GM04503 (cell line): ENCODE results near the gene WBP1L.

Experiments
- DNase-seq: peaks from one replicate; pipeline ENCODE4 v3.0.0-alpha.2; 2012; ENCODE audit warnings: low read depth

Gene WBP1L

DNA sequence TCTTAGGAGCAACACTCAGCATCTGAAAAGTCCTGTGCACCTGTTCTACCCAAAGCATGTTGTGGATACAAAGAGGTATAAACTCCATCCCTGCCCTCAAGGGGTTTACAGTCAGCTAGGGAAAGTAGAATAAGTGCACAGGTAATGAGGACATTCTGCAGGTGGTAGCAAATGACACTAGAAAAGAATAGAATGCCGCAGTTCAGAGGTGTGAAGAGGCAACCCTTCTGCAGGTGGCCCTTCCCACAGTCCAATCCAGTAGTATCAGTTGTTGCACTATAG lies 36.7 kb downstream of the WBP1L start:
- no peak for DNase-seq

DNA sequence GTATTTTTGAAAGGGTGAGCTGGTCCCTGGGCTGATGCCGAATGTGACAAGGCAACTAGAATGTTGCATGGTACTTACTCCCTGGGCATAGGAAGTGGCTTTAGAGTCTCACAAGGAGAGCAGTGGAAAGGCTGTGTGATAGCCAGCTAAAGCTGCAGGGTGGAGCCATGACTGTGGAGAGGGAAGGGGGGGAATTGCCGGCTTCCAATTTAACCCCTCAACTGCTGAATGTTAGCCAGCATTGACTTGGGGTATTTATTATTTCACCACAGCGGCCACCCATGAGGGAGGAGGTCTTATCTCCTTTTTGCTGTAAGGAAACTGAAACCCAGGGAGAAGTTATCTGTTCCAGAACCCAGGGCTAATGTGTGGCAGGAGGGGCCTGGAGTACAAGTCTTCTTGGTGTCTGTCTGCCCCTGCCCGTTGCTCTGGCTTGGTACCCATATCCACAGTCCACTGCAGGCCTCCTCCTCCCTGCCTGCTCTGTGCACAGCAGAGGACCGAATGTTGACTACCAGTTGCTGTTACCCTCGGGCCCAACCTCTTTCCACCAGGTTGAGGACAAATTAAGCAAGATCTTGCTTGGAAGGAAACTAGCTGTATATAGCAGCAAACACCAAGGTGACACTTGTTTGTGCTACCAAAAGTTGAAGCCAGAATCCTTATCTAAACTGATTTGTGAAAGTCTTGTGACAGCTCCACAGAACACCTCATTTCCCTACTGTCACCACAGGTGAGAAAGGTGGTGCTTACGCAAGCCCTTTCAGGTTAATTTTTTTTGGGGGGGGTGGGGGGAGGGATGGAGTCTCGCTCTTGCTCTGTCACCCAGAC lies 37.6 kb downstream of the WBP1L start:
- DNase-seq: no peak

GRCh38 chr10:102781921-102782557 lies 38.3 kb downstream of the WBP1L start:
- DNase-seq: no peak

DNA sequence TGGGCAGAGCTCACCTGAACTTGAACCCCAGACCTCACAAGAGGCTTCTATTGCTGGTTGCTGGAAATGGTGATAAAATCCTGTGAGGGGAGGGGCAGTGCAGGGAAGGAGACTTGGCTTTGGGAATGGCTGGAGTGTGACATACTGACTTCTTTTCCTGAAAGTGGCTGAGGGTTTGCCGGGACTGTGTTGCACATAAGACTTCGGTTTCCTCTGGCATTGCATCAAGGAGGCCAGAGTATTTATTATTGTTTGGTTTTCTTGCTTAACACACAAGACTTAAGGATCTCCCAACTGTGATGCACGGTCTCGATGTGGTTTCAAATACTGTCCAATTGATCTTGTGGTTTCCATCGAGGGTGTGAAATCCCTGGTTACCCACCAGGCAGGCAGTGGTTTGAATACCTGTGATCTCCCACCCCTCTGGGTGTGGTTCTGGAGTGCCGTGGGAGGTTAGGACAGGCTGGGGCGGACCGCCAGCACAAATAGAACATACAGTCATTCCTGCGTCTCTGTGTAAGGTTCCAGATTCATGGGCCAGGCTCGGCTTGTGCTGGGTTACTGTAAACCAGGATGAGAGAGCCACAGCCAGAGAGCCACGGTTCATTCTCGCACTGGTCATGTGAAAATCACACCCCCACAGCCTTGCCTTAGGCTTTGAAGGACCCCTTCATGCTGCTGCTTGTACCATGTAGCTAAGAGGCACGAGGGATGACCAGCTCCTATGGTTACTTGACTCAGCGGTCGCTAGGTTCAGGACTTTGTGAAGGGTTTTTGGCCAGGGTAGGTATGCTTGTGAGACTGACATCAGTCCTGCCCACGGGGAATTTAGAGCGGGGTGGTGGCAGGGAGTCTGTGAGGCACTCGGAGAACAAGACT lies 39.2 kb downstream of the WBP1L start:
- peak; percentile 84 for DNase-seq

- DNase-seq: no peak
These were observed 39.8 kb downstream of the WBP1L start for GRCh38 chr10:102783568-102783967.

GRCh38 chr10:102785818-102786217 lies 42.1 kb downstream of the WBP1L start:
- DNase-seq: no peak

GRCh38 chr10:102791754-102792395 lies 48.1 kb downstream of the WBP1L start:
- no peak for DNase-seq

GRCh38 chr10:102795453-102796406 lies 52.0 kb downstream of the WBP1L start:
- DNase-seq: no peak

DNA sequence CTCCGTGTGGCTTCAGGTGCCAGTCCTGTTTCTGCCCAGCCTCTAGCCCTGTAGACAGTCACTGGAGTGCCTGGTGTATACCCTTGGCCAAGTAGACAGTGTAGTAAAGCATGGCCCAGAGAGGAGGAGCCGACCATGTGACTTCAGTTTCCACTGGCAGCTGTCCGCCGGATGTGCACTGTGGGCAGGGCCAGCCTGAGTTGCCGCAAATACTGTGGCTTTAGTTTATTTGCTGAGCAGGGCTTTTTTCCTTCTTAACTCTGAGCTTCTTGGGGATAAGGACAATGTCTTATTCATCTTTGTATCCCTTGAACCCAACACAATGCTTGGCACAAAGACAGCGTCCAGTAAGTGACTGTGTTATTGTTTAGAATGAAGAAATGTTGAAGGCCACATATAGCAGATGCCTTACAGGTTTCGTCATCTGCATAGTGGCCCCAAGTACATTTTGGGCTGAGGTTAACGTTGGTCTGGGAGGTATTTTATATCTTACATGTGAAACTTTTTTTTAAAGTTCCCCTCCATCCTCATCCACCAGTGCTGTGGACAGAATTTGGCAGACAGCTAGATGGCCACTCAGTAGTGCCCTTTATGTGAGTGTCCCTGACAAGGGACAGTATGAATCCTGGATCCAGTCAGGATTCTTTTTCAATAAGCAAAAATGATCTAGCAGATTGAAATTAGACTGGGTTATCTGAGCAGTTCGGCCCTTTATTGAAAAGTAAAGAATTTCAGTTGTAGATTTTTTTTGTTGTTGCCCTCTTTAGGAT lies 52.8 kb downstream of the WBP1L start:
- no peak for DNase-seq

DNA sequence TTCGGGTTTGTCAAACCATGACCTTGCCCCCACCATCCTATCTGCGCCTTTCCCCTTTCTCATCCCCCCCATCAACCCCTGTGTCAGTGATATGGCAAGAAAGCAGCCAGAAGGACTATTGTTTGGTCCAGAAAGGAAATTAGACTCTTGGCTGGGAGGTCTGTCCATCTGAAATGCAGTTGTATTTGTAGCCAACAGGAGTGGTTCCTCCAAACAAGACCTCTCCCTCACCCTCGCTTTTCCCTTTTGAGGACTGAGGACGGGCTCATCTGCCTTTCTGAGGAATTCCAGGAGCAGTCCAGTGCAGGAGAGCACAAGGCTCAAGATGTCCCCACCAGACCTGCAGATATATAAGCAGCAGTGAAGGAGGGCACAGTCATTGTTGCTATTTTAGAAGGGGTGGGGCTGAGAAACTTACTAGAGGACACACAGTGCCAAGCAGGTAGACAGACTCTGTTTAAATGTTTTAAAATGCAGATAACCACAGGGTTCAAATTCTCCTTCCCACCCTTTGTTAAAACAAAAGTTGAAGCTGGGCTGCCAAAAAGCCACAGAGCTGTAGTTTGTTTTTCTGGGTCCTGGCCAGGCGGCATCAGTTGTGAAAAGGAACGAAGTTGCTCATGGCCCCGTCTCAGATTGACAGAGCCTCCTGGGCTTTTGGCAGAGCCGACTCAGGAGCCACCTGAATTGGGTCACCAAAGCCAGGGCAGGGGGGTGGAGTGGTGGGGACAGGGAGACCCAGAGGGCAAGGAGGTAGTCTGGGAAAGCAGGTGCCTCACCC lies 56.1 kb downstream of the WBP1L start:
- DNase-seq: no peak

DNA sequence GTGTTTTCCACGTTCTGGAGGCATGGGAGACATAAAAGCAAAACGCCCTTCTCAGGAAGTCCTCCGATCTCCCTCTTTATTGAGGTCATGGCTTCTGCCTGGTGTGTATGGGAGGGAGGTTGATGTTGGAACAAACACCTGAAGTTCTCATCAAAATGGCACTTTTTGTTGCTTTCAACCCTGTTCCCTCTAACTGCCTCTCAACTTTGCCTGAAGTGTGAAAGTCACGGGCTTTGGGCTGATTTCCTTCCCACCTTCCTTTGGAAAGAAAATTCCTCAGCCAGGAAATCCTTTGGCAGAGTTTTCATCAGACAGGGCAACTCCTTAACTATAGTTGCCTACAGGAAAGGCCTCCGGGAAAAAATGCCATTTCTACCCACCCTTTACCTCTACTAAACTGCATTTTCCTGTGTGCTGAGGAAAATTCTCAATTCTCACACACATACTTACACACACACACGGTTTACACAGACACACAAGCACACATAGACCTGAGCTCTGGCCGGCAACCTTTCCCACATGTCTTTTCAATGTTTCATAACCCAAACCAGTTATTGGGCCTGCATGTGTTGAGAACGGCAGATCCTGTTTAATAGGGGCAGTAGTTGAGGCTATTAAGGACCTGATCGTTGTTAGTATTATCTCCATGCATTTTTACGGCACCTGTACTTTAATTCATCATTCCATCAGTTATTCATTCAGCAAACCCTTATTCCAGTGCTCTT lies 57.0 kb downstream of the WBP1L start:
- DNase-seq: no peak

- DNase-seq: no peak
These were observed 57.7 kb downstream of the WBP1L start for GRCh38 chr10:102801496-102801895.

DNA sequence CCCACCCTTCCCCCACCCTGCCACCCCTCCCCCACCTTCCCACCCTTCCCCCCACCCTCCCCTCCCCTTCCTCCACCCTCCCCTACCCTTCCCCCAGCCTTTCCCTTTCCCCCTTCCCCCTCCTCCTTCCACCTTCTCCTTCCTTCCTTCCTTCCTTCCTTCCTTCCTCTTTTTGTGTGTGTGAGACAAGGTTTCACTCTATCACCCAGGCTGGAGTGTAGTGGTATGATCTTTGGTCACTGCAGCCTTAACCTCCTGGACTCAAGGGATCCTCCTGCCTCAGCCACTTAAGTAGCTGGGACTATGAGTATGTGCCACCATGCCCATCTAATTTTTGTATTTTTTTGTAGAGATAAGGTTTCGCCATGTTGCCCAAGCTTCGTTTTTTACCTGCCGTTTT lies 58.2 kb downstream of the WBP1L start:
- DNase-seq: no peak

DNA sequence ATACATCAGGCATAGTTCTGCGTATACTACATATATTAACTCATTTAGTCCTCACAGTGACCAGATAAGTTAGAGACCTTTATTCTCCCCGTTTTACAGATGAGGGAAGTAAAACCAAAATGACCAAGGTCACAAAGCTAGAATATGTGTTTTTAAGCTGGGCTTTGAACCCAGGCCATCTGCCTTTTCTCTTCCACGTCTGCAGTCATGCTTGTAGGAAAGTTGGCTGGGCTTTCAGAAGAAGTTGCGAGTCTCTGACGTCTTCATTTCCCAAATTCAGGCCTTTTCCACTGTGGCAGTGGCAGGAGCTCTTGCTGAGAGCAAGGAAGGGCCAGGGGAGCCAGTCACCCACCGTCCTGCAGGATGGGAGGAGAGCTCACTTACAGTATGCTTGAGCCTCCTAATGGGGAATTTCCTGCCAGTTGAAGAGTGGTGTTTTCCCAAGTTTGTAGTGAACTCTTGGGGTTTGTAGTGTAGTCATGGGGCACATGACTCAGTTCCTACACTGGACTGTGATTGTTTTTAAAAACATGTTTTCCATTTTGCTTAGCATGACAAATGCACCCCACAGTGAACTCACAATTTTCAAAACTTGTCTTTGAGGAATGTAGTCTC lies 59.3 kb downstream of the WBP1L start:
- DNase-seq: peak; percentile 92

- no peak for DNase-seq
These were observed 60.8 kb downstream of the WBP1L start for GRCh38 chr10:102804382-102805055.

DNA sequence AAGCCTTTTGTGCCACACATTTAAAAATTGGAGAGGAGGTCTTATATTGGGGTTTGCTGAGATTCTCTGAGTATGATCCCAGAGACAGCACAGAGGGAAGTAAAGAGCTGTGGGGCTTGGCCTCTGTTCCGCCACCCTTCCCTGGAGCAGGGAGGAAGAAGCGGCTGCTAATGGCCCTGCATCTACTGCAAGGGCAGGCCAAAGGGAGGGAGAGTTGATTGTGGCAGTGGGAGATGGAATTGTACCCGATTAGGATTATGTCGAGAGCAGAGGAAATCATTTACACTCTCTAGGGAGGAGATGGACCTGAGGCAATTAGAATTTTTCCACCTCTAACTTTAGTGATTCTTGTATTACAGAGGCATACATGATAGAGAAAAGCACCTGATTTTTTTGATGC lies 64.6 kb downstream of the WBP1L start:
- DNase-seq: no peak

DNA sequence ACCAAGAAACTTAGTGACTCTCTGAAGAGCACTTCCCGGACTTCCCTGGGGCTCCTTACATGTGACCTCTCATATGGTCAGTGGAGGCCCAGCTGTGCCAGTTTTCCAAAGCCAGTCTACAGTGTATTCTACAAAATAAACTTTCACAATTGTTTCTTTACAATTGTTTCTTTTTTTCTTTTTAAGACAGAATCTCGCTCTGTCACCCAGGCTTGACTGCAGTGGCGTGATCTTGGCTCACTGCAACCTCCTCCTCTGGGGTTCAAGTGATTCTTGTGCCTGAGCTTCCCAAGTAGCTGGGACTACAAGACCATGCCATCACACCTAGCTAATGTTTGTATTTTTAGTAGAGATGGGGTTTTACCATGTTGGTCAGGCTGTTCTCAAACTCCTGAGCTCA lies 67.6 kb downstream of the WBP1L start:
- no peak for DNase-seq
